HT-29 (cell line): ENCODE measurements around the gene LCE7A. TPM values are rescaled to one million over a fixed set of nuclear protein-coding genes. Genes with fewer than 3 reads are reported as not detected.

ENCODE experiments used
- DNase-seq: peaks from one replicate; pipeline ENCODE4 v3.0.0-alpha.2; 2015; ENCODE audit warnings: low spot score
- total RNA-seq: library from RNA; depleted of rRNA; stranded (reverse); fragments of >200 nt; shearing (Covaris generic); gene quantifications from 2 replicates; pipeline ENCODE4 v1.2.3, GENCODE V29; 2014; rRNA removed

Gene LCE7A
- total RNA-seq, 1 experiment from 2014 or later = not detected

DNA sequence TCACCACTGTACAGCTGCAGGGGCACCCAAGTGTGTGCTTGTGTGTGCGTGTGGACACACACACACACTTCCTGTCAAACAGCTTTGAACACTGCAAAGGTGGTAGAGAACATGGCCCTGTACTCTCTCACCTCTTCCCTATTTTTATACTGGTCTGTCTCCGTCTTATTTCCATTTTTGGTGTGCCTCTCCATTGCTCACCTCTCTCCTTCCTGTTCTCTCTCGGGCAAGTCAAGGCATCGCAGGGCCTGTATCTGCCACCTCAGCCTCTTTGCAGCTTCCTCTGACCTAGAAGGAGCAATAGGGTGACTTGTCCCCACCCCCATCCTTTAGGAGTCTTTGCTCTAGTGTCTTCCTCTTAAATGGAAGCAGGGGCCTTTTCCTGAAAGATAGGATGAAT, 20.5 kb downstream of the LCE7A start:
- DNase-seq = no peak

DNA sequence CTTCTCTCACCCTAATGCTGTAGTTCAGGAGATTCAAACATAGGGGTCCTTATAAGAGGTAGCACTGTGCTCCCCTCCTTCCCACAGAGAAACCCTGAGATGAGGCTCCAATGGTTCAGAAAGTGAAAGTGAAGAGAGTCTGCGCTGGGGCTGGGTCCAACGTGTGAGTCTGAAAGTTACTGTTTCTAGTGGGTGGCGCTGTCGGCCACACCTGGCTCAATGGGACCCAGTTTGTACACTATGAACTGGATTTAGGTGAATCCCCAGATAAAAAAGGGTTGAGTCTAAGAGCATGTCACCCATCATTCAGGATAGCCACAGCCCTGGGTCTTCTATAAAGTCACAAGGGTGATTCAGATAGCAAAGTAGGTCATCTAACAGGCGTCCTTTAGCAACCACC, 21.1 kb downstream of the LCE7A start:
- no peak for DNase-seq

DNA sequence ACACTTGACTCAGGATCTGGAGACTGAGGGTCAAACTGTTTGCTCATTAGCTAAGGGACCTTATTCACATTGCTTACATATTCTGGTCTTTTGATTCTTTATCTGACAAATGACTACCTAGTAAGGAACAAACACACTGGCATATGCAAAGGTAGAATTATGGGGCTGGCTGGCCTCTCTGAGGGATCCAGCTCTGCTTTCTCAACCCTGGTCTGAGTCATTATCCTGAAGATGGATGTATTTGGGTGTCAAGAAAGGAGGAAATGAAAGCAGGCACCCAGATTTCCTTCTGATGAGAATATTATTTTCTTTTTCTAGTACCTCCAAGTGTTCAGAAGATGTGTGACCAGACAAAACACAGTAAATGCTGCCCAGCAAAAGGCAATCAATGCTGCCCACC, 24.3 kb downstream of the LCE7A start:
- DNase-seq = no peak

DNA sequence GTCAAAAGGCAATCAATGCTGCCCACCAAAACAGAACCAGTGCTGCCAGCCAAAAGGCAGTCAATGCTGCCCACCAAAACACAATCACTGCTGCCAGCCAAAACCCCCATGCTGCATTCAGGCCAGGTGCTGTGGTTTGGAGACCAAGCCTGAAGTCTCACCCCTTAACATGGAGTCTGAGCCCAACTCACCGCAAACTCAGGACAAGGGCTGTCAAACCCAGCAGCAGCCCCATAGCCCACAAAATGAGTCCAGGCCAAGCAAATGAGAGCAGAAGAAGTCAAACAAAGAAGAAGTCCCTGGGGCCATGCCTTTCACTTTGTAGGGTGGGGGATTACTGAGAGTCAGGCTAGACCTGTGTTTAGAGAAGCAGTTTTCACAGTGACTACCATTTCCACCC, 24.7 kb downstream of the LCE7A start:
- no peak for DNase-seq

DNA sequence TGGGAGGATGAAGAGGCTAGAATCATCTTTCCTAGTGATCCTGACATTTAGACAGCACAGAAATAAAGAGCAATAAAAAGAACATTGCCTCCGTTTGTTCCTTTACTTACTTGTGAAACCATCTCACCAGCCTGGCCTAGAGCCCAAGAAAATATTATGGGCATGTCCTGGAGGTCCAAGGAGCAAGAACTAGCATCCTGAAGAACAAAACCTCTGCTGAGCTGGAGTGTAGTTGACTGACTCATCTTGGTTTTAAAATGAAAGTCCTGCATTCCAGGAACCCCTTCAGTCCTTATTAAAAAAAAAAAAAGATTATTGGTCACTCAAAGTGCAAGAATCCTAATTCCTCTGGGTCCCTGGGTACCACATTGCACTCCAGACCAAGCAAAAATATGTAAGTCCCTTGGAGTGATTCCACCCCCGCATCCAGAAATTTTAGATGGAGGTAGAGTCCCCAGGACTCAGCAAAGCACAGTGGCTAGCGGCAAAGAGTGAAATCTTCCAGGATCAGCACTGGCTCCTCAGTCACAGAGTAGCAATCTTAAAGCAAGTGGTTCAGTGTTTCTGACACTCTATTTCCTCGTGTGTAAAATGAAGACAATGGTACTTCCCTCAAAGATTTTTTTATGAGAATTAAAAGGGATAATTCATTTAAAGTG, 25.3 kb downstream of the LCE7A start:
- no peak for DNase-seq

DNA sequence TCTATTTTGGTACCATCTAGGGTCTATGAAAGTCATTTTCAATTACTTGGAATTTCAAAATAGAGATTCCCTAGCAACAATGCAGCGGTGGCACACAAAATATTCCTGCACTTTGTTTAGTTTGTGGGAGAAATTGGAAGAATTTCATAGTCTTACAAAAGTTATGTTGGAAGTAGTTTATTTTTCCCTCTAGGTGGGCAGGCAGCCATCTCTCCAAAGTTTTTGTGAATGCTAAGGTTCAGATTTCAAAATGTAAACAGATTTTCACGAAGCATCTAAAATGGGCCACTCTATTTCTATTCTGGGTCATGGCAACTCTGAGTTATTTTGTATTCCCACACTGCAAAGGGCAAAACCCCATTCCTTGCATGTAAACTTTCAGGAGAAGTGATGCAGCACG, 26.3 kb downstream of the LCE7A start:
- no peak for DNase-seq

DNA sequence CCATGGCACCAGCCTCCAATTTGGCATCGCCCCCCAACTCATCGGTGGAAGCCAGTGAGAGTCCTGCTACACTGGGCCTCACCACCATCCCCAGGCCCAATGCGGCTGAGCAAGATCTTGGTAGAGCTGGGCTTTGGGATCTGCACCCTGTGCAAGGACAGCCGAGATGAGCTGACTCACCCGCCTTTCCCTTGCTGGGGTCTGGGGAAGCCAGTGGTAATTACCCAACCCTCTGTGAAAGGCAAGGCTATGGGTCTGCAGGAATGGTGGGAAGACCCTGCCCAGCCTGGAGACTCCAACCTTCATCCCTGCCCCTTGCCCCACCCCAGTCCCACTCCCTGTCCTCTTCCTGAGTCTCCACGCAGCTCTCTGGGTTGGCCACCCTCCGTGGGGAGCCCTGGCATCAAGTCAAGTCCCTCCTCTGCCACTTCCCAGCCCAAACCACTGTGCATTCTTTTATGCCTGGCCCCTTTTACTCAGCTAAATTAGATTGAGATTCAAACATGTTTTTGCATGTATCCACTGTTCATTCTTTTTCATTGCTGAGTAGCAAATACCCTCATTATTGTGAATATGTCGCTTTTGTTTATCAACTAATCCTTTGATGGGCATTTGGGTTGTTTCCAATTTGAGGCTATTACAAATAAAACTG, 27.1 kb downstream of the LCE7A start:
- no peak for DNase-seq

DNA sequence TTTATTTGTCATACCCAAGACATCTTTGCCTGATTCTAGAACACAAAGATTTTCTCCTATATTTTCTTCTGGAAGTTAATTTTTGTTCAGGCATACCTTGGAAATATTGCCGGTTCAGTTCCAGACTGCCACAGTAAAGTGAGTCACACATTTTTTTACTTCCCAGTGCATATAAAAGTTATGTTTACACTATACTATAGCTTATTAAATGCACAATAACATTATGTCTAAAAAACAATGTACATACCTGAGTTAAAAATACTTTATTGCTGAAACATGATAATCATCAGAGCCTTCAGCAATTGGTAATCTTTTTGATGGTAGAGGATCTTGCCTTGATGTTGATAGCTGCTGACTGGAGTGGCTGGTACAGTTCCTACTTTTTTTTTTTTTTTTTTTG, 28.3 kb downstream of the LCE7A start:
- DNase-seq = no peak

DNA sequence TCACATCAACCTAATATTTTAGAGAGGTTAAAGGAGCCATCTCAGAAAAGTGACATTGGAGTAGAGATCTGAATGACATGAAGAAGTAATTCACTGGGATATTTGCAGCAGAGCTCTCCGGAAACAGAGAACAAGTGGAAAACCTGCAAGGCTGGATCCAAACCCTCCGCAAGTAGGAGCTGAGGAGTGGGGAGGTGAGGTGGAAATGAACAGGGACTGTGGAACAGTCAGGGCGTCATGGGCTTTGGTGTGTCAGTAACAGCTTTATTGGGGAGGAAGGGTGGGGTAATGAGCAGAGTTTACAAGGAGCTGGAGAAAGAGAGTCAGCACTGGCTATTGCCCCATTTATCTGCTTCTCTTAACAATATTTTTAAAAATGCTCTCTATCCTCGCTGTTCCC, 39.2 kb downstream of the LCE7A start:
- no peak for DNase-seq

DNA sequence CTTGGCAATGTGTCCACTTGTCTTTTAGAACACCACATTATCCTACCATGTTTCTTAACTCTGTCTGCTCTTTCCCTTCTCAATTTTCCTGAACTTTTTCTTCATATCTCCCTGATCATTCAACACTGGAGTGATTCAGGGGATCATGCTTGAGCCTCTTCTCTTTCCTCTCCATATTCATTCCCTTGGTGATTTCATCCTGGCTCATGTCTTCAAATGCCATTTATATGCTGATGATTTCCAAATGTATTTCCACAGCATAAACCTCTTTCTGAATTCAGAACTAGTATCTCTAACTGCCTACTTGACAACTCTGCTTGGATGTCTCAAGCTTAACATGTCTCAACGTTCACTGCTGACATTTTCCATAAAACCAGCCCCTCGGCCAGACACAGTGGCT, 40.1 kb downstream of the LCE7A start:
- DNase-seq = no peak

DNA sequence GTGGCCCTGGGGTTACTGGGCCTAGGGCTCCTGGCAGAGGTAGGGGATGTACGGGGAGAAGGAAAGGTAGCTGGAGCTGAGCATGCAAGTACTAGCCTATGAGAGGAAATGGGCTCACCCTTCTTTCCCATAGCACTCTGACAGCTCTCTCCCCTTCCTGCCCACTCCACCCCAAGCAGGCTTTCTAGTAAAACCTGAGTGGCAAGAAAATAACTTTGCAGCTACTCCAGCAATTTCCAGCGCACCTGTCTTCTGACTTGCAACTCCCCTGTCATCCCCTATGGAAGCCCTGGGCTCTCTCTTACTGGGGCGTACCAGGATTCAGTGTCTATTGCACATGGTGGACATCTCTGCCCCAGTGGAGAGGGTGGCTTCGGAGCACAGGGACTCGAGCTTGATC, 41.8 kb downstream of the LCE7A start:
- peak; percentile 7 for DNase-seq

DNA sequence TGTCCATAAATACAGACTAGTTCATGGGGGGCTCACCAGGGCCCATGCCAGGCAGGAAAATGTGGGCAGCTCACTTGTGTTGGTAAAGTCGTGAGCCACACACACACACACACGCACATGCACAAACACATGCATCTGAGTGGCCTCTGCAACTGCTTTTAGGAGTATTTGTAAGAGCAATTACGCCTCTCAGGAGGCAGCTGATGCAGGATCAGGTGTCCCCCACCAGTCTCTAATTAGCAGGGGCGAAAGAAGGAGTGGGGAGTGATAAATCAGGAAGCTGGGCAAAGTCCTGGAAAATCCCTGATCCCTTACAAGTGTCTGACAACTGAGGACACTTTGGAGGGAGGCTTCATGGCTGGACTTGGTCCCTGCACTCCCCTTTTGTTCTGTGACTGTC, 42.8 kb downstream of the LCE7A start:
- no peak for DNase-seq

DNA sequence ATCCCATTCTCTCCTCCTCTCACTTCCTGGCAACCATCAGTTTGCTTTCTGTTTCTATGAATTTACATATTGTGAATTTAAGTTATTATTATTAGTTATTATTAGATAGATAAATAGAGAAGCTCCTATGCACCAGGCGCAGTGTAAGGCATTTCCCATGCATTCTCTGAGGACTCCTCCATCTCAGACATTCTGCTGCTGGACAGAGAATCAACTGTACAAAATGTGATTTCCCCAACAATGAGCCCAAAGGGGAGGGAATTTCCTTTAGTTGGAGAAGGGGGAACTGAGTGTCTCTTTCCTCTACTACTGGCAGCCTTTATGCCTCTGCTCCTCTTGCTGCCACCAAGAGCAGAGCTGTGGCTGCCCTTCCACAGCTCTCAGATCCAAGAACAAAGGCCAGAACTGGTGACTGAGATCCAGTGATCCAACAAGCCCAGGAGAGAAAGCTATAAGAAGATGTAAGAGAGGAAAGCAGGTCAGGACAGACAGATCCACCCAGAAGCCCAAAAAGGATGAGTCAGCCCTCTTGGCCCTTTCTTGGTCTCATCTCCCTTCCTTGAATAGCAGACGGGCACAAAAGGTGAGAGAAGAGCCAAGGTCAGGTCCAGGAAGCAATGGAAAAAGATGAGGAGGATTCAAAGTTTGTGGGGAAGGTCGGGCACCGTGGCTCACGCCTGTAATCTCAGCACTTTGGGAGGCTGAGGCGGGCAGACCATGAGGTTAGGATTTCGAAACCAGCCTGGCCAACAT, 45.1 kb downstream of the LCE7A start:
- no peak for DNase-seq

DNA sequence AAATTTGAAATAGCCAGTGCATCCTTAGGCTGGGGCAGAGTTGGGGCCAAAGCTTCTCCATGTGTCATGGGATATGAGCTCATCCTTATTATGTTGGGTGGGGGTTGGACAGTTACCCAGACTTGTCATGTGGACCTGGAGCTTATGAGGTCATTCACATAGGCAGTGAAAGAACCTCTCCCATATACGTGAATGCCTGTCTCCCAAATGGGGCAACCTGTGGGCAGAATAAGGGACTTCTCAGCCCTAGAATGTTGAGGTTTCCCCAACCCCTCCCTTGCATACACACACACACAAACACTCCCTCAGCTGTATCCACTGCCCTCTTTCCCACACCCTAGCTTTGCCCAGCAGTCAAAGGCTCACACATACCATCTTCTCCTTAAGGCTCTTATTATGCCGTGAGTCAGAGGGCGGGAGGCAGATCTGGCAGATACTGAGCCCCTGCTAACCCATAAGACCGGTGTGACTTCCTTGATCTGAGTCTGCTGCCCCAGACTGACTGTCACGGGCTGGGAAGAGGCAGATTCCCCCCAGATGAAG, 46.3 kb downstream of the LCE7A start:
- DNase-seq = peak; percentile 77

DNA sequence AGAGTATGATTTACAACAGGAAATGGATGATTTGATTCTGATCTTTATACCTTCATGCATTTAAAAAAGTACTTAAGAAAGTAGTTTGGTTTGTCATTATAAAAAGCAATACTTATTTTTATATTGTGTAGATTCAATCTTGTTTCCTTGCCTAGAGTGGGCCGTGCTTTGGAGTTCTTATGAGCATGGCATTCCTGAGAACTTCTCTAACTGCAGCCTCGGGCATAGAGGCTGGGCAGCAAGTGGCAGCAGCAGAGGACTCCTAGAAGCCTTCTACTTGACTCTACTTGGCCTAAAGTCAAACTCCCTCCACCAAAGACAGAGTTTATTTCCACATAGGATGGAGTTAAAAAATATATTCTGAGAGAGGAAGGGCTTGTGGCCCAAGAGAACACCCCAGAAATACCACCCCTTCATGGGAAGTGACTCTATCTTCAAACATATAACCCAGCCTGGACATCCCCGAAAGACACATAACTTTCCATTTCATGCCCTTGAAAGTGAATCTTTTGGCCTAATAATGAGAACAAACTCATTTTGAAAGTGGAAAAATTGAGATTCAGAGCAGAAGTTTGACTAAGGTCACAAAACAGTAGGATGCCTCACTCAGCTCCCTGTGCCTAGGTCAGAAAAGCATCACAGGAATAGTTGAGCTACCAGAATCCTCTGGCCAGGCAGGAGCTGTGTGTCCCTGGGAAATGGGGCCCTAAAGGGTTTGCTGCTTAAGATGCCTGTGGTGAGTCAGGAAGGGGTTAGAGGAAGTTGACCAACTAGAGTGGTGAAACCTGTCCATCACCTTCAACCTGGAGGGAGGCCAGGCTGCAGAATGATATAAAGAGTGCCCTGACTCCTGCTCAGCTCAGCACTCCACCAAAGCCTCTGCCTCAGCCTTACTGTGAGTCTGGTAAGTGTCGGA, 48.1 kb downstream of the LCE7A start, which contains the start of gene IVL:
Gene IVL, plus strand, starts transcription at position 861 of the 916 bp plus-strand sequence. CDS start 1,252 bp downstream, outside the sequence.
- peak; percentile 80 for DNase-seq

DNA sequence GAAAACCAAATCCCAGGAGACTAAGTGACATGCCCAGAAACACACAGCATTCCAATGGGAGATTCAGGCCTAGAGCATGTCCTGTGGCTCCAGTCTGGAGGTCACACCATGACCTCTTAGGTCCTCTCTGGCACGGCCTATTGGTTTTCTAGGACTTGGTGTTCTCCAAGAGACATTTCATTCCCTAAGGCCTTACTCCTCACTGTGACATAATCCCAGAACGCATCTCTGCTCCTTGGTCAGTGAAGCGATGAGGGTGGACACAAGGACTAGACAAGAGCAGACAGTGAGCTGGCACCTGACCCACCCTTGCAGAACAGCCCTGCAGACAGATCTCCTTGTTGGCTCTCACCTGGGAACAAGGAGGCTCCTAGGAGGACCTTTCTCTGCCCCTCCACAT, 49.4 kb downstream of the LCE7A start:
- DNase-seq = no peak

Other genes starting within 250 kb of the LCE7A start
- not detected in 2 replicates for gene LCE3B, start 246.2 kb upstream of the LCE7A start, total RNA-seq
- not detected in 2 replicates for gene LCE3A, start 236.9 kb upstream of the LCE7A start, total RNA-seq
- not detected in 2 replicates for gene LCE2D, start 196.6 kb upstream of the LCE7A start, total RNA-seq
- not detected in 2 replicates for gene LCE2C, start 184.7 kb upstream of the LCE7A start, total RNA-seq
- gene LCE2B, start 173.9 kb upstream of the LCE7A start, total RNA-seq = not detected in 2 replicates
- not detected in 2 replicates for gene LCE2A, start 161.7 kb upstream of the LCE7A start, total RNA-seq
- gene LCE4A, start 151.8 kb upstream of the LCE7A start, total RNA-seq = not detected in 2 replicates
- not detected in 2 replicates for gene KPRP, start 102.0 kb upstream of the LCE7A start, total RNA-seq
- gene LCE1F, start 84.9 kb upstream of the LCE7A start, total RNA-seq = not detected in 2 replicates
- gene LCE1E, start 73.7 kb upstream of the LCE7A start, total RNA-seq = 3.0 and 5.2 TPM in 2 replicates
- not detected in 2 replicates for gene LCE1D, start 63.3 kb upstream of the LCE7A start, total RNA-seq
- gene LCE1C, start 53.3 kb upstream of the LCE7A start, total RNA-seq = not detected in 2 replicates
- not detected in 2 replicates for gene LCE1B, start 48.0 kb upstream of the LCE7A start, total RNA-seq
- gene LCE1A, start 32.5 kb upstream of the LCE7A start, total RNA-seq = not detected in 2 replicates
- gene LCE6A, start 17.1 kb upstream of the LCE7A start, total RNA-seq = not detected in 2 replicates
- gene SMCP, start 18.3 kb downstream of the LCE7A start, total RNA-seq = not detected in 2 replicates
- gene IVL, start 48.5 kb downstream of the LCE7A start, total RNA-seq = 2.0 and 2.2 TPM in 2 replicates
- not detected in 2 replicates for gene SPRR5, start 87.2 kb downstream of the LCE7A start, total RNA-seq
- gene SPRR4, start 110.7 kb downstream of the LCE7A start, total RNA-seq = not detected in 2 replicates
- gene SPRR1A, start 124.1 kb downstream of the LCE7A start, total RNA-seq = not detected in 2 replicates
- 0.10 and 0.20 TPM in 2 replicates for gene SPRR3, start 141.8 kb downstream of the LCE7A start, total RNA-seq
- gene SPRR1B, start 171.2 kb downstream of the LCE7A start, total RNA-seq = 0.57 and 1.9 TPM in 2 replicates
- gene SPRR2D, start 181.1 kb downstream of the LCE7A start, total RNA-seq = not detected in 2 replicates
- gene SPRR2A, start 197.5 kb downstream of the LCE7A start, total RNA-seq = not detected in 2 replicates
- gene SPRR2B, start 211.6 kb downstream of the LCE7A start, total RNA-seq = not detected in 2 replicates
- gene SPRR2E, start 234.5 kb downstream of the LCE7A start, total RNA-seq = not detected in 2 replicates